GM13977 (cell line): Measurements from ENCODE around the gene PPP1CA.
"Not testable (repeated sequence)": the region's sequence is repeated elsewhere in the genome, so short reads cannot be mapped to it uniquely, and the experiment has no call there.

ENCODE experiments used
- DNase-seq: peaks from one replicate; pipeline ENCODE4 v3.0.0; 2012; ENCODE audit warnings: low spot score
- in situ Hi-C: fragments of 300-500 bp; cut with MboI; formaldehyde crosslinking; loops from one replicate; pipeline ENCODE4 v1.12.0; 2022; ENCODE audit warnings: low sequenced_read_pairs, low pct_unique_long_range_greater_than_20kb, mixed read lengths, inconsistent platforms; ENCODE audit not compliant: unreplicated experiment
- TF ChIP-seq, protein P1 (sequence below): IDR thresholded peaks from 2 replicates; pipeline ENCODE4 v1.5.1; 2012; ENCODE audit warnings: mild to moderate bottlenecking, control low read depth; ENCODE audit not compliant: insufficient read depth; ENCODE audit errors: extremely low read depth, missing control alignments

The PPP1CA gene

DNA sequence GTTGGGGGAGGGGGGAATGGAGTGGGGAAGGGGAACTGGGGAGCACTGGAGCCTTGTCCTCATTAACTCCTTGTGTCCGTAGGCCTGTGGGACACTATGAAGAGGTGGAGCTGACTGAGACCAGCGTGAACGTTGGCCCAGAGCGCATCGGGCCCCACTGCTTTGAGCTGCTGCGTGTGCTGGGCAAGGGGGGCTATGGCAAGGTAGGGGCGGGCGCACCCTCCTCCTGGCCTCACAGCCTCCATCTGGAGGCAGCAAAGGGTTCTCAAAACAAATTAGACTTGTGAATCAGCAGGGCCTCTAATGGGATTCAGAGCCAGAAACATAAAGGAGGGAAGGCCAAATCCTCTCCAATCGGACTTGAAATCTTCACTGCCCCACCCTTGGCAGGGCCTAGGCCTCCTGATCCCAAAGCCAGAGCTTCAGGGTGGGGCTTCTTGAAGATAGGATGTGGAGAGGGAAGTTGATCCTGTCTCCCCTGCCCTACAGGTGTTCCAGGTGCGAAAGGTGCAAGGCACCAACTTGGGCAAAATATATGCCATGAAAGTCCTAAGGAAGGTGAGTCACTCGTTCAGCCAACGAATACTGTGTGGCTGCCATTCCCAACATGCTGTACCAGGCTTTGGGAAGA is 27.5 kb upstream of the PPP1CA start:
- DNase-seq = no peak
- in situ Hi-C loops = no loop called here
- TF ChIP-seq, protein P1, sequence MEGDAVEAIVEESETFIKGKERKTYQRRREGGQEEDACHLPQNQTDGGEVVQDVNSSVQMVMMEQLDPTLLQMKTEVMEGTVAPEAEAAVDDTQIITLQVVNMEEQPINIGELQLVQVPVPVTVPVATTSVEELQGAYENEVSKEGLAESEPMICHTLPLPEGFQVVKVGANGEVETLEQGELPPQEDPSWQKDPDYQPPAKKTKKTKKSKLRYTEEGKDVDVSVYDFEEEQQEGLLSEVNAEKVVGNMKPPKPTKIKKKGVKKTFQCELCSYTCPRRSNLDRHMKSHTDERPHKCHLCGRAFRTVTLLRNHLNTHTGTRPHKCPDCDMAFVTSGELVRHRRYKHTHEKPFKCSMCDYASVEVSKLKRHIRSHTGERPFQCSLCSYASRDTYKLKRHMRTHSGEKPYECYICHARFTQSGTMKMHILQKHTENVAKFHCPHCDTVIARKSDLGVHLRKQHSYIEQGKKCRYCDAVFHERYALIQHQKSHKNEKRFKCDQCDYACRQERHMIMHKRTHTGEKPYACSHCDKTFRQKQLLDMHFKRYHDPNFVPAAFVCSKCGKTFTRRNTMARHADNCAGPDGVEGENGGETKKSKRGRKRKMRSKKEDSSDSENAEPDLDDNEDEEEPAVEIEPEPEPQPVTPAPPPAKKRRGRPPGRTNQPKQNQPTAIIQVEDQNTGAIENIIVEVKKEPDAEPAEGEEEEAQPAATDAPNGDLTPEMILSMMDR = no peak

DNA sequence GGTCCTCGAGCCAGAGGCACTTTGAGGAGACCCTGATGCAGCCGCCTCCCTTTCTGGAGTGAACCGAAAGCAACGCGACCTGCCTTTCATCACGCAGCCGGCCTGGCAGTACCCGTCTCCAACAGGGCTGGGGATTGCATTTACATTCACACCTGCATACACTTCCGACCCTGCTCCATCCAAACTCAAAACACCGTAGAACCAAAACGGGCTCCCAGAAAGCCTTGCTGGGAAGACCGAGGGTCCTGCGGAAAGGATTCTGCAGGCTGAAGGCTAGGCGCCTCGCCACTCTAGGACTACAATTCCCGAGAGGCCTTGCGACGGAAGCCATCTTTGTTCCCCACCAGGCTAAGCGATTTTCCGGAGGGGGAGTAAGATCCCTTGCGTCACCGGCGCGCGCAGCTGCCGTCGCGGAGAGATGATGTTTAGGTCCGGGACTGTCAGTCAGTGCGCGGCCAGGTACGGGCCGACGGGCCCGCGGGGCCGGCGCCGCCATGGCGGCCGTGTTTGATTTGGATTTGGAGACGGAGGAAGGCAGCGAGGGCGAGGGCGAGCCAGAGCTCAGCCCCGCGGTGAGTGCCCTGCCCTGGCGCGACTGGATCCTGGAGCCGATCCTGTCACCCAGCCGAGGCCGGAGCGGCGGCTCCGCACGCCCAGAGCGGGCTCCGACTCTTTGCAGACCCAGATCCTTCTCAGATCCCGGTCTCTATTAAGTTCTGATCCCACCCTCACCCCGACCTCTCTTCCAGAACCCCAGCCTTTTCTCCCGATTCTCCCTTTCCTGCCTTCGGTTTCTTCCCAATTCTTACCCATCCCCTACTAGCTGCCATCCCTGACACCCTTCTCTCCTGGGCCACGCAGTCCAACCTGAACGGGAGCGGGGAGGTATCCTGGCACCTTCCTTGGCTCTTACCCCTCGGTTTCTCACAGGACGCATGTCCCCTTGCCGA is 26.7 kb upstream of the PPP1CA start, which contains the start of gene RPS6KB2:
RPS6KB2 (plus strand) TSS at position 443 of the 950 bp plus-strand sequence; CDS start at position 495, 52 bp downstream.
- peak; percentile 100 for DNase-seq
- TF ChIP-seq, protein P1 = no peak
- in situ Hi-C loops = no loop called here

DNA sequence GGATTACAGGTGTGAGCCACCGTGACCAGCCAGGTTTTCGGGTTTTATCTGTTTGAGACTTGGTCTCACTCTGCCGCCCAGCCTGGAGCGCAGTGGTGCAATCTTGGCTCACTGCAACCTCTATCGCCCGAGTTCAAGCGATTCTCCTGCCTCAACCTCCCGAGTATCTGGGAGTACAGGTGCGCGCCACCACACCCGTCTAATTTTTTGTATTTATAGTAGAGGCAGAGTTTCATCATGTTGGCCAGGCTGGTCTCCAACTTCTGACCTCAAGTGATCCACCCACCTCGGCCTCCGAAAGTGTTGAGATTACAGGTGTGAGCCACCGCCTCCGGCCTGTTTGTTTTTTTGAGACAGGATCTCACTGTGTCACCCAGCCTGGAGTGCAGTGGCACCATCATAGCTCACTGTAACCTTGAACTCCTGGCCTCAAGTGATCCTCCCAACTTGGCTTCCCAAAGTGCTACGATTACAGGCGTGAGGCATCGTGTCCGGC is 25.8 kb upstream of the PPP1CA start:
- in situ Hi-C loops = not testable (repeated sequence)

DNA sequence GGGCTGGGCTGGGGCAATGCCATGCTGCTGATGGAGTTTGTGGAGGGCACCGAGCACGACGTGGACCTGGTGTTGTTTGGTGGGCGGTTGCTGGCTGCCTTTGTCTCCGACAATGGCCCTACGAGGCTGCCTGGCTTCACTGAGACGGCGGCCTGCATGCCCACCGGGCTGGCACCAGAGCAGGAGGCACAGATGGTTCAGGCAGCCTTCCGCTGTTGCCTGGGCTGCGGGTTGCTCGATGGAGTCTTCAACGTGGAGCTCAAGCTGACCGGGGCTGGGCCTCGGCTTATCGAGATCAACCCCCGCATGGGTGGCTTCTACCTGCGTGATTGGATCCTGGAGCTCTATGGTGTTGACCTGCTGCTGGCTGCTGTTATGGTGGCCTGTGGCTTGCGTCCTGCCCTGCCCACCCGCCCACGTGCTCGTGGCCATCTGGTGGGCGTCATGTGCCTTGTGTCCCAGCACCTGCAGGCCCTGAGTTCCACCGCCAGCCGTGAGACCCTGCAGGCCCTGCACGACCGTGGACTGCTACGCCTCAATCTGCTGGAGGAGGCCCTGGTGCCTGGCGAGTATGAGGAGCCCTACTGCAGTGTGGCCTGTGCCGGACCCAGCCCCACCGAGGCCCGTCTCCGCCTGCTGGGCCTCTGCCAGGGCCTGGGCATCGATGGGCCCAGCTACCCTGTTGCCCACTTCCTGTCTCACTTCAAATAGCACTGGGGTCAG is 22.4 kb upstream of the PPP1CA start:
- TF ChIP-seq, protein P1 = no peak

More for the DNA sequence above, 25.8 kb upstream of the PPP1CA start:
- not testable (repeated sequence) for DNase-seq

DNA sequence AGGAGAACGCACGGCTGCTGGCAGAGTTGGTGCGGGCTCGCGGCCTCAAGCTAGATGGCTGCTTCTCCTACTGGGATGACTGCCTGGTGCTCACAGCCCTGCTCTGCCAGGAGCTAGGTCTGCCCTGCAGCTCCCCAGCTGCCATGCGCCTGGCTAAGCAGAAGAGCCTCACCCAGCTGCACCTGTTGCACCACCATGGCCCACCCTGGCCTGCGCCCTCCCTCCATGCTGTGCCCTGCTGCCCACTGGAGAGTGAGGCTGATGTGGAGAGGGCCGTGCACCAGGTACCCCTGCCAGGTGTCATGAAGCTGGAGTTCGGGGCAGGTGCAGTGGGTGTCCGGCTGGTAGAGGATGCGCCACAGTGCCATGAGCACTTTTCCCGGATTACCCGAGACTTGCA is 21.8 kb upstream of the PPP1CA start:
- in situ Hi-C loops = no loop called here
- no peak for DNase-seq
- TF ChIP-seq, protein P1 = no peak

More for the DNA sequence above, 22.4 kb upstream of the PPP1CA start:
- in situ Hi-C loops = no loop called here
- no peak for DNase-seq

DNA sequence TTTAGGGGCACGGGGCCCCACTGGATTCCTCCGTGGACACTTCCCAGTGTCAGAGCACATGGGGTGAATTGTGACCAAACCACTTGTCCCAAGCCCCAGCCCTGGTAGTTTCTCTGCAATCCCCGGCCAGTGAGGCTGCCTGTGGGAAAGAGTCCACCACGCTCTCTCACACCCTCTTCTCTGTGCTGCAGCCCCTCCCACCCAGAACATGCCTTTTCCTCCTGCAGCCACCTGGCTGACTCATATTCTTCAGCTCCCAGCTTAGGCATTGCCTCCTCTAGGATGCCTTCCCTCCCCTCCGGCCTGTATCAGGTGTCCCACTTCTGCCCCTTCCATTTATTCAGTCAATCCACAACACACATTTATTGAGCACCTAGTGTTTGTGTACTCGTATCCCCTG is 21.2 kb upstream of the PPP1CA start:
- no peak for DNase-seq

More for the DNA sequence above, 21.2 kb upstream of the PPP1CA start:
- in situ Hi-C loops = no loop called here
- TF ChIP-seq, protein P1 = no peak
